GM12801 (cell line): ENCODE measurements around the gene NXPH1.

Experiments used
- TF ChIP-seq, protein P1 (sequence below): IDR thresholded peaks from one replicate; pipeline ENCODE4 v1.5.1; 2011; ENCODE audit warnings: control low read depth; ENCODE audit not compliant: insufficient read length; ENCODE audit errors: extremely low read depth

NXPH1 gene

DNA sequence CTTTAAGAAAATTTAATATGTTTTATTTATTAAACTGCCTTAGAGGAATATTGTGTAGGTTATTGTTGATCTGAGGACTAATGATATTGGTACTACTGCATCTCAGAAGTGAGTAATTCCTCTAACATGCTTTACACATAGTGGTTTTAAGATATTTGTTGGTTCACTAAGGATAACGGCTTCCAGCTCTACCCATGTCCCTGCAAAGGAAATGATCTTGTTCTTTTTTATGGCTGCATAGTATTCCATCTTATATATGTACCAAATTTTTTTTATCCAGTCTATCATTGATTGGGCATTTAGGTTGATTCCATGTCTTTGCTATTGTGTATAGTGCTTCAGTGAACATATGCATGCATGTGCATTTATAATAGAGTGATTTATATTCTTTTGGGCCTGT, 20.1 kb downstream of the NXPH1 start:
- TF ChIP-seq, protein P1, sequence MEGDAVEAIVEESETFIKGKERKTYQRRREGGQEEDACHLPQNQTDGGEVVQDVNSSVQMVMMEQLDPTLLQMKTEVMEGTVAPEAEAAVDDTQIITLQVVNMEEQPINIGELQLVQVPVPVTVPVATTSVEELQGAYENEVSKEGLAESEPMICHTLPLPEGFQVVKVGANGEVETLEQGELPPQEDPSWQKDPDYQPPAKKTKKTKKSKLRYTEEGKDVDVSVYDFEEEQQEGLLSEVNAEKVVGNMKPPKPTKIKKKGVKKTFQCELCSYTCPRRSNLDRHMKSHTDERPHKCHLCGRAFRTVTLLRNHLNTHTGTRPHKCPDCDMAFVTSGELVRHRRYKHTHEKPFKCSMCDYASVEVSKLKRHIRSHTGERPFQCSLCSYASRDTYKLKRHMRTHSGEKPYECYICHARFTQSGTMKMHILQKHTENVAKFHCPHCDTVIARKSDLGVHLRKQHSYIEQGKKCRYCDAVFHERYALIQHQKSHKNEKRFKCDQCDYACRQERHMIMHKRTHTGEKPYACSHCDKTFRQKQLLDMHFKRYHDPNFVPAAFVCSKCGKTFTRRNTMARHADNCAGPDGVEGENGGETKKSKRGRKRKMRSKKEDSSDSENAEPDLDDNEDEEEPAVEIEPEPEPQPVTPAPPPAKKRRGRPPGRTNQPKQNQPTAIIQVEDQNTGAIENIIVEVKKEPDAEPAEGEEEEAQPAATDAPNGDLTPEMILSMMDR, result no peak

DNA sequence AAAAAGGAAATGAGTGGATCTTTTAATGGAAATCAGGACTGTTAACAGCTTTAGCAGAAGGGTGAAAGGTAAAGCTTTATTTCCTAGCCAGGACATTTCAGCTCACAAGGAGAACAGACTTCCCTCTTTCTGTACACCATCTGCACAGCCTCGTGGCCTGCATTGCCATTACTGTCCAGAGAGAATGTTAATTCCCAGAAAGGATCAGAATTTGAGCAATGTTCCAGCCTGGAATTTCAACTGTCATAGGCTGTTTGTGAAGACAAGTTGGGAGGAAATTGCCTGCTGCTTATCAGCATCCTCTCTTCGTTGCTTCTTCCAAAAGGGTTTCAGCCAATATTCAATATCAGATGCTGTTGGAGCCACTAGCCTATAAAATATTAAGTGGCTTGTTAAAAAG, 22.0 kb downstream of the NXPH1 start:
- TF ChIP-seq, protein P1, result no peak

DNA sequence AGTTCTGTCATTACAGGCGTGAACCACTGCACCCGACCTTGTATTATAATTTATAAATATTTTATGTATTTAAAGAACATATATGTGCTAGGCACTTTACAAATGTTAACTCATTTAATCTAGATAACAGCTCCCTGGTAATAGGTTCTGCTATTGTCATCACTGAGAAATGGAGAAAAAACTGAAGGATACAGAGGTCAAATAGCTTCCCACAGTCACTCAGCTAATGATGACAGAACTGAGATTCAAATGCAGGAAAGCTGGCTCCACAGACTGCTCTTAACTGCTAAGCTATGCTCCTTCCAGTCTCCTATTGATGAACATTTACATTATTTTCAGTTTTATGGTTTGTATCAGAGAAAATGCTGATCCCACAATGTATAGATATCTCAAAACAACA, 28.9 kb downstream of the NXPH1 start:
- TF ChIP-seq, protein P1, result no peak

DNA sequence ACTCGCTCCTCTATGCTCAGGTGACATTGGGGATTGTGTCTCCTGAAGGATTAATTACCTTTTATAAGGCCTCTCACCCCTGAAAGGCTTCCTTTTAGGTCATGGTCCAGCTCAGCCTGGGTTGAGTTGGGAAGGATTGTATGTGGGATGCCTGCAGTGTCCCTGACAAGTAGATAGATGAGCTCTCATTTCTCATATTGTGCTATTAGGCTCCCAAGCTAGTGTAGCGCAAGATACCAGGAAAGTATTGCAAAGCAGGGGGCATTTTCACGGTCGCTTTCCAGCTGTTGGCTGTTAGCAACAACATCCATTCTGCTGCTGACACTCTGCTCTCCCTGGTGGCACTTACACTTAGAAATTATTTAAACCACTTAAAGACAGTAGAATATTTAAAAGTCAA, 31.9 kb downstream of the NXPH1 start:
- TF ChIP-seq, protein P1, result no peak

DNA sequence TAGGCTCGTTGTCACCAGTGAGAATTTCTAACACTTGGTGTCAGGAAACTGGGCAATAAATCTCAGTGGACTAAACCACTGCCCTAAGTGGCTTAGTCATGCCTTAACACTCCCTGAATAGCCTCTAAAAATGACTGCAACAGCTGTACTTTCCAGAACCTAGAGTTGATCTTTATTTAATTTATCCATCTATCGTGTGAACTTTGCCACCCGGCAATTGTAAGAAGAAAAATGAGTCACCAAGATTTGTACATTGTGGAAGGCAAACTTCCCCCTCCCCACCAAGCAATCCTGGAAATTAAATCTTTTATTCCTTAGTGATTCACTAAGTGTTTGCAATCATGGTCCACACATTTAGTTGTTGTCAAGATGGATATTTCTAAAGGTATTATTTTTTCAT, 47.1 kb downstream of the NXPH1 start:
- TF ChIP-seq, protein P1, result no peak

DNA sequence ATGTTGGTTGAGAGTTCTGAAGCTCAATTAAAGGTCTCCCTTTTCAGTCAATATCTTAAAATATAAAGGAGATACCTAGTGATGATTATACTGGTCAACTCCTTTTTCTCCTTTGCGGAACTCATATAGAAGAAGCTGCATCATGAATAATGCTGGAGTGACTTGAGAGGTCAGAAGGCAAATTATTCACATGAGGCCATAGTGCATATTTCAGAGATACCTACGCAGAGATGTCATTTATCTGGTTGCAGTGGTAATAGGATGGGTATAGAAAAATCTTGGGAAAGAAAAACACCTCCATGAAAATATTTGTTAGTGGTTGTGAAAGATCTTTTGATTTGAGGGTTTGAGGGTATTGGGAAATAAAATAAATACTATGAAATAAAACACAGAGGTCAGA, 47.7 kb downstream of the NXPH1 start:
- TF ChIP-seq, protein P1, result no peak

DNA sequence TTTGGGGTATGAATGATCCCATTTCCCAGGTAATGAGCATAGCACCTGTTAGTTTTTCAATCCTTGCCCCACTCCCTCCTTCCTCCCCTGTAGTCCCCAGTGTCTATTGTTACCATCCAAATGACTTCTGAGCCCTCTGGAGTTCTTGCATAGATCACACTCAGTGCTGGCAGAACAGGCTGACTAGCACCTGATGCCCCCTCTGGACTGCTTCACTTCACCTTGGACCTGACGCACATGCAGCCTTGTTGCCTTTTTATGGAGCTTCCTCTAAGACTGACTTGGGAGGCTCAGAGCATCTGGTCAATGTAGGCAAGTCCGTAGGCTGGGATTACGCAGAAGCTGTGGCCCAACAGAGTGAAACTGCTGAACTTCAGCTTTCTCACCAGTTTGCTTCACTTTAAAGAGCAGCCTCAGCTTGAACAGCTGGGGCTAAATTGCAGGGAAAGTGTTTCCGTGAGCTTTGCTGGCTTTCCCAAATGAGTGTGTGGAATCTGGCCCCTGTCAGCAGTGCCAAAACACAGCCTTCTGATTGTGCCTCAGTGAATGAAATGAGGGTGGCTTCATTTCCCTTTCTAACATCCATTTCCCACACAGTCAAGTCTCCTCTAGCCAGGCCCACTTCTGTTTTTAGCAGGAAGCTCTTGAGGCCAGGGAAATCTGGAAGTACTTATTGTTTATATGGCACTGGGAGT, 48.5 kb downstream of the NXPH1 start:
- TF ChIP-seq, protein P1, result no peak
